HFF-Myc (cell line): ENCODE results near the gene THSD7A.

Experiments used
- DNase-seq: peaks from one replicate; pipeline ENCODE4 v3.0.0-alpha.2; 2011; ENCODE audit warnings: low read depth; ENCODE audit errors: extremely low read depth
- H3K4me3 ChIP-seq: replicated peaks from 2 replicates; pipeline ENCODE4 v1.5.1; 2011; ENCODE audit warnings: low read depth, mild to moderate bottlenecking, control low read depth, low read length
- CTCF ChIP-seq: IDR thresholded peaks from 2 replicates; pipeline ENCODE4 v1.5.1; 2012; ENCODE audit warnings: mild to moderate bottlenecking, low read depth, low read length, control low read depth; ENCODE audit errors: missing control alignments

Gene THSD7A

GRCh38 chr7:11703829-11704228, 128.2 kb downstream of the THSD7A start:
- TF ChIP-seq CTCF = no peak
- no peak for DNase-seq
- no peak overlapping the region for H3K4me3 ChIP-seq

GRCh38 chr7:11702938-11703337, 129.1 kb downstream of the THSD7A start:
- TF ChIP-seq CTCF = no peak
- H3K4me3 ChIP-seq = no peak overlapping the region
- no peak for DNase-seq

- no peak overlapping the region for H3K4me3 ChIP-seq
- no peak for DNase-seq
- no peak for TF ChIP-seq CTCF
Measured at GRCh38 chr7:11701829-11702560, 130.0 kb downstream of the THSD7A start.

- no peak overlapping the region for H3K4me3 ChIP-seq
- no peak for DNase-seq
- TF ChIP-seq CTCF = no peak
Measured at GRCh38 chr7:11699666-11700065, 132.3 kb downstream of the THSD7A start.

GRCh38 chr7:11698384-11698871, 133.6 kb downstream of the THSD7A start:
- no peak for TF ChIP-seq CTCF
- no peak for DNase-seq
- H3K4me3 ChIP-seq = no peak overlapping the region

- no peak overlapping the region for H3K4me3 ChIP-seq
- DNase-seq = no peak
- no peak for TF ChIP-seq CTCF
Measured at GRCh38 chr7:11690395-11690794, 141.6 kb downstream of the THSD7A start.

- TF ChIP-seq CTCF = no peak
- no peak overlapping the region for H3K4me3 ChIP-seq
- no peak for DNase-seq
Measured at GRCh38 chr7:11689096-11689495, 142.9 kb downstream of the THSD7A start.
